Panc1 (cell line): ENCODE data around the gene CHRNB1. TPM values are rescaled to one million over a fixed set of nuclear protein-coding genes. Genes with fewer than 3 reads are reported as not detected.

Experiments
- ATAC-seq: fragments of 200-7000 bp; cut with Tn5 transposase; 2 replicates; pipeline ENCODE4 v1.9.1; 2020; ENCODE audit warnings: mild to moderate bottlenecking, moderate library complexity
- BruUV-seq: library from RNA; stranded (reverse); fragments of 400-500 nt; replicated peaks from 2 replicates; lab custom pipeline; 2021; lab: Mats Ljungman, UMichigan
- CTCF ChIA-PET: fragments of 300-600 bp; sonication (Branson Sonifier 250); formaldehyde crosslinking; loops from one replicate; lab custom pipeline; 2022; ENCODE audit warnings: antibody characterized with exemption; lab: Charles Lee
- POLR2A ChIA-PET: fragments of 300-600 bp; sonication (Branson Sonifier 250); formaldehyde crosslinking; loops from one replicate; lab custom pipeline; 2022; ENCODE audit warnings: antibody characterized with exemption; lab: Charles Lee
- DNase-seq: peaks from one replicate; pipeline ENCODE4 v3.0.0-alpha.2; 2010; ENCODE audit warnings: low read depth, low spot score
- H3K27ac ChIP-seq: 2 replicates; pipeline ENCODE4 v1.5.1; 2011; ENCODE audit warnings: mild to moderate bottlenecking, low read length, inconsistent platforms
- H3K27me3 ChIP-seq: fragments of 200-500 bp; sonication (Bioruptor generic); 2 replicates; pipeline ENCODE4 v1.6.0; 2014; ENCODE audit warnings: low read length, inconsistent platforms; ENCODE audit not compliant: control insufficient read depth, insufficient read depth
- H3K36me3 ChIP-seq: fragments of 200-500 bp; sonication (Bioruptor generic); 2 replicates; pipeline ENCODE4 v1.5.1; 2014; ENCODE audit warnings: inconsistent platforms, mild to moderate bottlenecking, low read length, moderate library complexity; ENCODE audit not compliant: control insufficient read depth, insufficient read depth
- H3K4me1 ChIP-seq: 2 replicates; pipeline ENCODE4 v1.5.1; 2011; ENCODE audit warnings: inconsistent platforms, mild to moderate bottlenecking, low read length, moderate library complexity; ENCODE audit not compliant: control insufficient read depth, insufficient read depth
- H3K4me3 ChIP-seq, 2 experiments: 2 replicates each; pipeline ENCODE4 v1.5.1; 2011 to 2012; ENCODE audit warnings: low read depth in 2 of 2, low read length in 2 of 2, mild to moderate bottlenecking in 2 of 2, inconsistent platforms in 1 of 2, moderate library complexity in 1 of 2
- H3K9me3 ChIP-seq: fragments of 200-500 bp; sonication (Bioruptor generic); 2 replicates; pipeline ENCODE4 v1.5.1; 2014; ENCODE audit warnings: low read depth, mild to moderate bottlenecking, inconsistent platforms, low read length, moderate library complexity; ENCODE audit not compliant: control insufficient read depth, insufficient read depth
- CTCF ChIP-seq: fragments of 450-650 bp; IDR thresholded peaks from 2 replicates; pipeline ENCODE4 v1.5.1; 2017; ENCODE audit warnings: mild to moderate bottlenecking
- POLR2AphosphoS5 ChIP-seq: IDR thresholded peaks from 2 replicates; pipeline ENCODE4 v1.6.1; 2012; ENCODE audit warnings: mild to moderate bottlenecking, low read depth, low read length, moderate library complexity
- REST ChIP-seq, 2 experiments: IDR thresholded peaks; 2 replicates each; pipeline ENCODE4 v1.6.1; 2011 to 2012; ENCODE audit warnings: low read depth in 2 of 2, control low read depth in 1 of 2, low read length in 1 of 2, mild to moderate bottlenecking in 1 of 2, moderate library complexity in 1 of 2; ENCODE audit not compliant: insufficient read depth in 1 of 2
- SIN3A ChIP-seq: IDR thresholded peaks from 2 replicates; pipeline ENCODE4 v1.6.1; 2012; ENCODE audit warnings: low read depth, mild to moderate bottlenecking, low read length, moderate library complexity, borderline replicate concordance; ENCODE audit not compliant: insufficient read depth
- TCF7L2 ChIP-seq: IDR thresholded peaks from 2 replicates; pipeline ENCODE4 v1.6.1; 2011; ENCODE audit warnings: mild to moderate bottlenecking, low read depth, low read length, inconsistent platforms
- in situ Hi-C: cut with HindIII; loops from 2 replicates; pipeline ENCODE4 v1.10.0; 2016; ENCODE audit warnings: low sequenced_read_pairs, low pct_unique_long_range_greater_than_20kb
- intact Hi-C: fragments of 100-400 bp; cut with micrococcal nuclease; formaldehyde crosslinking; loops from one replicate; pipeline ENCODE4 v1.10.0; 2022; ENCODE audit not compliant: unreplicated experiment
- total RNA-seq: library from RNA; stranded (reverse); gene quantifications from one replicate; pipeline ENCODE4 v1.2.1, GENCODE V29; 2021; ENCODE audit not compliant: unreplicated experiment

Gene CHRNB1
- total RNA-seq, 1 experiment from 2014 or later = 14.3 TPM

- Histone ChIP-seq H3K27ac (no peak overlapping the region), H3K4me1 (peaks cover 18% of the 10 kb centered on the region), H3K9me3 (no peaks in the 10 kb centered on the region), H3K36me3 (no peaks in the 10 kb centered on the region), H3K27me3 (no peaks in the 10 kb centered on the region), H3K4me3 (no peak overlapping the region)
- DNase-seq (no peak), ATAC-seq (no peak)
- ChIA-PET POLR2A (interaction anchor here (0.7 kb wide), 1 partner anchor 17 kb away, joined by 3 read pairs; no protein-coding TSS in a partner anchor), CTCF (interaction anchor here (0.6 kb wide), 1 partner anchor 17 kb away, joined by 6 read pairs; no protein-coding TSS in a partner anchor)
- intact Hi-C loops = no loop called here
- TF ChIP-seq POLR2AphosphoS5 = no peak
- TF ChIP-seq TCF7L2 = no peak
- TF ChIP-seq REST (IDR thresholded peaks at IDR 0.05; ENCODE audit: insufficient read depth in 1 of 2, low read depth in 2 of 2, low read length in 1 of 2) = no peak
- no peak for TF ChIP-seq SIN3A
- TF ChIP-seq CTCF = no peak
- in situ Hi-C loops = no loop called here
- BruUV-seq = no TSS peak
Measured at GRCh38 chr17:7466318-7466638, 21.4 kb downstream of the CHRNB1 start.

- no peak overlapping the region for H3K27ac ChIP-seq
- TF ChIP-seq POLR2AphosphoS5 (no peak), SIN3A (no peak), TCF7L2 (no peak), REST (IDR thresholded peaks at IDR 0.05; ENCODE audit: insufficient read depth in 1 of 2, low read depth in 2 of 2, low read length in 1 of 2) (no peak), CTCF (no peak)
- H3K27me3 ChIP-seq = no peaks in the 10 kb centered on the region
- in situ Hi-C loops (no loop called here), intact Hi-C loops (no loop called here)
- DNase-seq (no peak), ATAC-seq (peak; percentile 51)
- no peak overlapping the region for H3K4me3 ChIP-seq
- CTCF ChIA-PET = interaction anchor here (0.6 kb wide), 1 partner anchor 18 kb away, joined by 6 read pairs; no protein-coding TSS in a partner anchor
- H3K36me3 ChIP-seq = no peaks in the 10 kb centered on the region
- no TSS peak for BruUV-seq
- peaks cover 21% of the 10 kb centered on the region for H3K4me1 ChIP-seq
- H3K9me3 ChIP-seq = no peaks in the 10 kb centered on the region
- POLR2A ChIA-PET = no interaction called here
Measured at GRCh38 chr17:7466639-7467341, 21.9 kb downstream of the CHRNB1 start.
